ENCODE results near the gene AGGF1.
"Not testable (repeated sequence)": the region's sequence is repeated elsewhere in the genome, so short reads cannot be mapped to it uniquely, and the experiment has no call there.

The AGGF1 gene

GRCh38 chr5:77086368-77086688 lies 56.1 kb downstream of the AGGF1 start:
- no peak for DNase-seq (ENCODE audit: low read depth in 2 of 2)

GRCh38 chr5:77086689-77087483 lies 56.7 kb downstream of the AGGF1 start, which contains the start of gene ZBED3:
Gene ZBED3 (minus strand): TSS chr5:77087285. CDS start chr5:77077878, 9,407 bp downstream.
- DNase-seq (ENCODE audit: low read depth in 2 of 2) = peak; percentile 24 to 29

- DNase-seq (ENCODE audit: low read depth in 2 of 2) = no peak
Measured at GRCh38 chr5:77087484-77088261, 57.5 kb downstream of the AGGF1 start.

- no peak for DNase-seq (ENCODE audit: low read depth in 2 of 2)
Measured at GRCh38 chr5:77095189-77095588, 65.0 kb downstream of the AGGF1 start.

- no peak for DNase-seq (ENCODE audit: low read depth in 2 of 2)
Measured at GRCh38 chr5:77101298-77101697, 71.1 kb downstream of the AGGF1 start.

GRCh38 chr5:77102549-77102948 lies 72.3 kb downstream of the AGGF1 start:
- DNase-seq (ENCODE audit: low read depth in 2 of 2) = no peak

- no peak for DNase-seq (ENCODE audit: low read depth in 2 of 2)
Measured at GRCh38 chr5:77103457-77103856, 73.3 kb downstream of the AGGF1 start.

- no peak for DNase-seq (ENCODE audit: low read depth in 2 of 2)
Measured at GRCh38 chr5:77104813-77105212, 74.6 kb downstream of the AGGF1 start.

- not testable (repeated sequence) for DNase-seq (ENCODE audit: low read depth in 2 of 2)
Measured at GRCh38 chr5:77107035-77107434, 76.8 kb downstream of the AGGF1 start.

All from stimulated activated CD8-positive, alpha-beta memory T cell treated with anti-CD3 and anti-CD28 coated beads, Interleukin-7, amount 100 ng/mL, for 1 hour (primary cell).